K562 (cell line): ENCODE measurements around the gene SPOCD1. TPM values are rescaled to one million over a fixed set of nuclear protein-coding genes. Genes with fewer than 3 reads are reported as not detected.
A peak's percentile ranks its signal among the peaks of the same experiment; 100 is the strongest.

Experiments
- ARID1B ChIP-seq: fragments of 450-650 bp; IDR thresholded peaks from 2 replicates; pipeline ENCODE4 v1.6.1; 2016; ENCODE audit warnings: antibody characterized with exemption, mild to moderate bottlenecking, inconsistent platforms
- ARID4B ChIP-seq: sonication (generic); formaldehyde crosslinking; IDR thresholded peaks from 2 replicates; pipeline ENCODE4 v1.8.0; 2022; ENCODE audit warnings: mild to moderate bottlenecking, missing genetic modification reagents
- CTBP1 ChIP-seq: fragments of 450-650 bp; IDR thresholded peaks from 2 replicates; pipeline ENCODE4 v1.6.1; 2016; ENCODE audit warnings: borderline replicate concordance
- E2F3 ChIP-seq: fragments of 250-450 bp; sonication (Bioruptor Pico); IDR thresholded peaks from 2 replicates; pipeline ENCODE4 v1.4.0; 2020; ENCODE audit warnings: mild to moderate bottlenecking
- FOSL1 ChIP-seq: fragments of 200-800 bp; sonication (Bioruptor generic); conservative IDR thresholded peaks from 2 replicates; pipeline ENCODE4 v1.6.1; 2016; ENCODE audit warnings: missing genetic modification characterization, missing compliant biosample characterization
- FOXK2 ChIP-seq, 2 experiments: fragments of 450-650 bp; IDR thresholded peaks in 1 of 2; conservative IDR thresholded peaks in 1 of 2; 2 replicates each; pipeline ENCODE4 v1.6.1; 2016; ENCODE audit warnings: low read depth in 2 of 2, mild to moderate bottlenecking in 1 of 2
- NBN ChIP-seq: fragments of 450-650 bp; IDR thresholded peaks from 2 replicates; pipeline ENCODE4 v1.6.1; 2016; ENCODE audit warnings: low read depth, mild to moderate bottlenecking
- POLR3A ChIP-seq: IDR thresholded peaks from 2 replicates; pipeline ENCODE4 v1.6.1; 2011; ENCODE audit warnings: borderline replicate concordance, mild to moderate bottlenecking, moderate library complexity; ENCODE audit not compliant: insufficient read length, insufficient read depth; ENCODE audit errors: extremely low read depth
- RNF2 ChIP-seq: sonication (generic); IDR thresholded peaks from 2 replicates; pipeline ENCODE4 v1.6.1; 2016
- SMARCA5 ChIP-seq: fragments of 450-650 bp; IDR thresholded peaks from 2 replicates; pipeline ENCODE4 v1.6.1; 2016
- SPI1 ChIP-seq: IDR thresholded peaks from 2 replicates; pipeline ENCODE4 v1.6.1; 2011; ENCODE audit warnings: low read depth, low read length, control low read depth, borderline replicate concordance
- TAF1 ChIP-seq: IDR thresholded peaks from 2 replicates; pipeline ENCODE4 v1.6.1; 2011; ENCODE audit warnings: mild to moderate bottlenecking, low read length, moderate library complexity; ENCODE audit not compliant: insufficient read depth, control insufficient read depth, severe bottlenecking; ENCODE audit errors: extremely low read depth
- ZBTB11 ChIP-seq, 3 experiments: fragments of 200-800 bp in 1 of 3; fragments of 250-450 bp in 1 of 3; fragments of 450-650 bp in 1 of 3; sonication (Bioruptor Pico) in 1 of 3; sonication (Bioruptor generic) in 1 of 3; formaldehyde crosslinking in 1 of 3; IDR thresholded peaks; 2 replicates each; pipeline versions ENCODE4 v1.6.1 to v1.8.0; 2016 to 2022; ENCODE audit warnings: mild to moderate bottlenecking in 2 of 3, missing genetic modification characterization in 2 of 3, missing compliant biosample characterization in 1 of 3, moderate library complexity in 1 of 3
- ZBTB26 ChIP-seq: fragments of 450-650 bp; formaldehyde crosslinking; IDR thresholded peaks from 2 replicates; pipeline ENCODE4 v1.4.0; 2022; ENCODE audit warnings: missing genetic modification characterization
- ZFP36 ChIP-seq: fragments of 150-350 bp; IDR thresholded peaks from 2 replicates; pipeline ENCODE4 v1.6.1; 2018; ENCODE audit warnings: low read length, low read depth; ENCODE audit not compliant: partially characterized antibody
- ZKSCAN3 ChIP-seq: fragments of 250-450 bp; sonication (Bioruptor Pico); IDR thresholded peaks from 2 replicates; pipeline ENCODE4 v1.4.0; 2020
- ZNF212 ChIP-seq: fragments of 450-650 bp; formaldehyde crosslinking; IDR thresholded peaks from 2 replicates; pipeline ENCODE4 v1.4.0; 2020; ENCODE audit warnings: mild to moderate bottlenecking
- ZNF239 ChIP-seq: fragments of 250-450 bp; sonication (Bioruptor Pico); IDR thresholded peaks from 2 replicates; pipeline ENCODE4 v1.4.0; 2020; ENCODE audit warnings: mild to moderate bottlenecking
- ZNF324 ChIP-seq: fragments of 250-450 bp; sonication (Bioruptor Pico); IDR thresholded peaks from 2 replicates; pipeline ENCODE4 v1.4.0; 2020; ENCODE audit warnings: mild to moderate bottlenecking
- polyA plus RNA-seq, 8 experiments: library from polyadenylated mRNA; depleted of rRNA in 4 of 8; stranded (reverse) in 5 of 8; unstranded in 3 of 8; fragments of >200 nt; fragmentation: Nextera tagmentation in 2 of 8; fragmentation: Illumina TruSeq in 1 of 8; extraction: Ambion mirVana in 2 of 8; extraction: Trizol in 1 of 8; gene quantifications; 2 replicates each; pipeline versions ENCODE4 v1.2.1 to v1.2.3, GENCODE V29; 2011 to 2014; ENCODE audit warnings: inconsistent platforms in 1 of 8, missing spikeins in 1 of 8
- total RNA-seq, 7 experiments: library from RNA; depleted of rRNA in 6 of 7; stranded (reverse); fragments of >200 nt in 6 of 7; fragmentation: Illumina TruSeq in 2 of 7; extraction: Trizol in 2 of 7; gene quantifications; 2 replicates each; pipeline versions ENCODE4 v1.2.1 to v1.2.3, GENCODE V29; 2011 to 2021; ENCODE audit warnings: low replicate concordance in 1 of 7

Gene SPOCD1
- total and polyA plus RNA-seq, 9 of the 15 experiments (the other 6 are each of a cell fraction or from before 2014, with no cell fraction given) = 0.03 to 0.71 (median 0.26) TPM; not detected in 1

- peak; percentile 99 for TF ChIP-seq SPI1
- no peak for TF ChIP-seq ARID4B
- TF ChIP-seq SMARCA5 = peak; percentile 92; the same call in 1 of the 2 replicates
- TF ChIP-seq ARID1B = peak; percentile 77
- TF ChIP-seq E2F3 (CRISPR knock-in tag) = no peak
- no peak for TF ChIP-seq POLR3A
- 0 out of 2 replicates have a peak, but pooled peaks have one; percentile 34 for TF ChIP-seq FOSL1 (tag)
- peak; percentile 39; the same call in 1 of the 2 replicates for TF ChIP-seq ZNF239 (CRISPR knock-in tag)
- no peak for TF ChIP-seq ZNF324
- no peak for TF ChIP-seq RNF2
- no peak for TF ChIP-seq TAF1
- no peak for TF ChIP-seq ZNF212 (CRISPR knock-in tag)
- no peak for TF ChIP-seq ZBTB26 (CRISPR knock-in tag)
- no peak for TF ChIP-seq ZKSCAN3 (CRISPR knock-in tag)
- peak; percentile 38 to 43; a peak in 2 of 4 replicates for TF ChIP-seq FOXK2 (conservative IDR thresholded peaks at IDR 0.05 in 1 of 2, IDR thresholded peaks at IDR 0.05 in 1 of 2; ENCODE audit: low read depth in 2 of 2)
- TF ChIP-seq ZBTB11 (CRISPR knock-in tag; IDR thresholded peaks at IDR 0.05) = peak in 1 of 3 experiments; percentile 38; a peak in 1 of 6 replicates
- peak; percentile 64 for TF ChIP-seq CTBP1
- peak; percentile 32; the same call in 1 of the 2 replicates for TF ChIP-seq NBN
- TF ChIP-seq ZFP36 = peak; percentile 45
These were observed 46.7 kb downstream of the SPOCD1 start (continued) for GRCh38 chr1:31768939-31769704.
